Ovary (tissue), 9 donors: Measurements from ENCODE around the gene FAM170B. TPM values are rescaled to one million over a fixed set of nuclear protein-coding genes. Genes with fewer than 3 reads are reported as not detected.

Experiments
- DNase-seq, 5 donors: peaks; one replicate each; pipeline ENCODE4 v3.0.0-alpha.2; 2019 to 2020
- H3K27ac ChIP-seq, 2 donors: fragments of 200-600 bp; one replicate each; pipeline versions ENCODE4 v1.5.1 to v1.8.0; 2019 to 2022
- H3K27me3 ChIP-seq: fragments of 200-600 bp; one replicate; pipeline ENCODE4 v1.8.0; 2022
- H3K36me3 ChIP-seq: fragments of 200-600 bp; sonication (generic); one replicate; pipeline ENCODE4 v1.5.1; 2019
- H3K4me1 ChIP-seq: one replicate; pipeline ENCODE4 v1.8.1; 2013; ENCODE audit warnings: mild to moderate bottlenecking, moderate library complexity; ENCODE audit not compliant: insufficient read depth
- H3K4me3 ChIP-seq: fragments of 200-600 bp; sonication (generic); one replicate; pipeline ENCODE4 v1.5.1; 2017
- H3K9me3 ChIP-seq, 2 donors: fragments of 200-600 bp in 1 of 2; sonication (generic) in 1 of 2; one replicate each; pipeline versions ENCODE4 v1.5.1 to v1.8.1; 2013 to 2019; ENCODE audit warnings: mild to moderate bottlenecking in 1 of 2, moderate library complexity in 1 of 2
- CTCF ChIP-seq, 3 donors: fragments of 450-650 bp in 2 of 3; fragments of 200-600 bp in 1 of 3; IDR thresholded peaks; one replicate each; pipeline versions ENCODE4 v1.5.1 to v1.8.0; 2016 to 2022; ENCODE audit warnings: antibody characterized with exemption in 3 of 3, mild to moderate bottlenecking in 1 of 3
- EP300 ChIP-seq: sonication (generic); formaldehyde crosslinking; IDR thresholded peaks from one replicate; pipeline ENCODE4 v1.6.1; 2017; ENCODE audit warnings: antibody characterized with exemption
- POLR2A ChIP-seq: fragments of 450-650 bp; IDR thresholded peaks from one replicate; pipeline ENCODE4 v1.6.1; 2017; ENCODE audit warnings: antibody characterized with exemption, mild to moderate bottlenecking, moderate library complexity
- WGBS, 3 donors: extraction: QIAGEN DNeasy Blood & Tissue Kit in 1 of 3; methylation state at CpG; one replicate each; pipeline versions ENCODE4 v1.1.5 to v1.1.7; 2013 to 2017; 5-methylcytosine and 5-hydroxymethylcytosine counted together
- intact Hi-C, 4 donors: fragments of 100-400 bp; cut with DNase I; formaldehyde crosslinking; loops; one replicate each; pipeline versions ENCODE4 v1.11.0 to v1.15.1; 2022 to 2023
- polyA plus RNA-seq, 2 donors: library from polyadenylated mRNA; stranded (reverse); fragments of 200-250 nt in 1 of 2; fragments of 350-450 nt in 1 of 2; fragmentation: Illumina TruSeq in 1 of 2; extraction: RNeasy Lipid Tissue Mini Kit (QIAGEN cat#74804) in 1 of 2; gene quantifications; one replicate each; pipeline ENCODE4 v1.2.3, GENCODE V29; 2013 to 2014
- total RNA-seq, 7 donors: library from RNA; depleted of rRNA in 2 of 7; stranded (reverse); fragments of >200 nt in 2 of 7; fragmentation: NEBNext Ultra II Directional in 3 of 7; extraction: Animal tissue kit (Norgen Biotek cat#: 25700) in 3 of 7; gene quantifications; one replicate each; pipeline versions ENCODE4 v1.1.0 to v1.2.4, GENCODE V29; 2016 to 2023
- donor health status: DM: no; HTN: no; CAD: no; lungs with moderate emphysema.
- donor health status: DM: no; HTN: no; CAD: no.
- donor health status: Bipolar disorder and iron deficiency.
- donor health status: DM: yes; HTN: yes; CAD: no.
- donor health status: DM: no; HTN: no; CAD: no.
- donor health status: DM: yes; HTN: yes; CAD: no.

Gene FAM170B
- total and polyA plus RNA-seq, 9 donors = not detected

- TF ChIP-seq POLR2A = no peak
- TF ChIP-seq CTCF (IDR thresholded peaks at IDR 0.05) = peak in 2 of 3 donors; percentile 34 to 45
- no peak overlapping the region for H3K27ac ChIP-seq
- intact Hi-C loops = loop anchor here in 2 of 4 donors (5.0 kb wide), 1 partner anchor 182 kb away; no protein-coding TSS in a partner anchor
- 63 to 66% (median 65%) methylated on average over 9 of the region's 9 CpGs for WGBS, 3 donors
- H3K9me3 ChIP-seq = no peaks in the 10 kb centered on the region
- no peaks in the 10 kb centered on the region for H3K36me3 ChIP-seq
- H3K4me1 ChIP-seq = no peaks in the 10 kb centered on the region
- no peak overlapping the region for H3K4me3 ChIP-seq
- no peaks in the 10 kb centered on the region for H3K27me3 ChIP-seq
- peak in 4 of 5 donors; percentile 35 to 55 (median 42) for DNase-seq
These were observed 30.9 kb upstream of the FAM170B start for GRCh38 chr10:49164559-49165188.

GRCh38 chr10:49163741-49164140, 29.9 kb upstream of the FAM170B start:
- H3K9me3 ChIP-seq = no peaks in the 10 kb centered on the region
- 88 to 95% (median 94%) methylated on average over 4 of the region's 4 CpGs for WGBS, 3 donors
- no peaks in the 10 kb centered on the region for H3K27me3 ChIP-seq
- TF ChIP-seq EP300 (no peak), POLR2A (no peak), CTCF (IDR thresholded peaks at IDR 0.05) (no peak)
- no peaks in the 10 kb centered on the region for H3K36me3 ChIP-seq
- H3K4me1 ChIP-seq = no peaks in the 10 kb centered on the region
- H3K4me3 ChIP-seq = no peak overlapping the region
- no peak for DNase-seq
- H3K27ac ChIP-seq = no peak overlapping the region
- intact Hi-C loops = loop anchor here in 2 of 4 donors (5.0 kb wide), 1 partner anchor 181 kb away; no protein-coding TSS in a partner anchor

- no peaks in the 10 kb centered on the region for H3K4me1 ChIP-seq
- no peak overlapping the region for H3K4me3 ChIP-seq
- TF ChIP-seq EP300 (no peak), POLR2A (no peak), CTCF (IDR thresholded peaks at IDR 0.05) (no peak)
- no peaks in the 10 kb centered on the region for H3K27me3 ChIP-seq
- H3K9me3 ChIP-seq = no peaks in the 10 kb centered on the region
- H3K27ac ChIP-seq = no peak overlapping the region
- no peak for DNase-seq
- WGBS, 3 donors = 85 to 89% (median 86%) methylated on average over 8 of the region's 8 CpGs
- H3K36me3 ChIP-seq = no peaks in the 10 kb centered on the region
- intact Hi-C loops = loop anchor here in 2 of 4 donors (5.0 kb wide), 1 partner anchor 181 kb away; no protein-coding TSS in a partner anchor
These were observed 29.0 kb upstream of the FAM170B start for GRCh38 chr10:49162761-49163310.

- TF ChIP-seq EP300 (no peak), POLR2A (no peak), CTCF (IDR thresholded peaks at IDR 0.05) (no peak)
- Histone ChIP-seq H3K36me3 (no peaks in the 10 kb centered on the region), H3K27me3 (no peaks in the 10 kb centered on the region), H3K4me3 (no peak overlapping the region), H3K9me3 (no peaks in the 10 kb centered on the region), H3K4me1 (no peaks in the 10 kb centered on the region), H3K27ac (no peak overlapping the region)
- intact Hi-C loops = loop anchor here in 2 of 4 donors (5.0 kb wide), 1 partner anchor 180 kb away; no protein-coding TSS in a partner anchor
- no peak for DNase-seq
- 71 to 86% (median 72%) methylated on average over 5 of the region's 5 CpGs for WGBS, 3 donors
These were observed 28.2 kb upstream of the FAM170B start for GRCh38 chr10:49162063-49162462.
